CD4-positive, alpha-beta T cell treated with Interleukin-6 at 100 ng/mL for 8 hours (primary cell): ENCODE data around the gene RAMP1.

Source experiments
- DNase-seq: peaks from one replicate; pipeline ENCODE4 v3.0.0-alpha.2; 2020; ENCODE audit warnings: mixed read lengths, low spot score

RAMP1 gene

GRCh38 chr2:237895544-237896506 is 36.4 kb downstream of the RAMP1 start:
- no peak for DNase-seq

GRCh38 chr2:237896507-237896892 is 37.1 kb downstream of the RAMP1 start:
- DNase-seq: no peak

- no peak for DNase-seq
Observed at GRCh38 chr2:237896956-237897355, 37.5 kb downstream of the RAMP1 start.

GRCh38 chr2:237898057-237898414 is 38.6 kb downstream of the RAMP1 start:
- DNase-seq: no peak

- no peak for DNase-seq
Observed at GRCh38 chr2:237900891-237901831, 41.7 kb downstream of the RAMP1 start.

GRCh38 chr2:237901932-237902850 is 42.8 kb downstream of the RAMP1 start:
- peak; percentile 20 for DNase-seq

GRCh38 chr2:237904831-237905599 is 45.6 kb downstream of the RAMP1 start:
- no peak for DNase-seq

- no peak for DNase-seq
Observed at GRCh38 chr2:237907144-237907543, 47.7 kb downstream of the RAMP1 start.

GRCh38 chr2:237909075-237909695 is 49.8 kb downstream of the RAMP1 start:
- DNase-seq: no peak

- no peak for DNase-seq
Observed at GRCh38 chr2:237909801-237910475, 50.5 kb downstream of the RAMP1 start.

- no peak for DNase-seq
Observed at GRCh38 chr2:237910576-237911362, 51.3 kb downstream of the RAMP1 start.

GRCh38 chr2:237911363-237912017 is 52.1 kb downstream of the RAMP1 start:
- DNase-seq: no peak

- DNase-seq: no peak
Observed at GRCh38 chr2:237912271-237913192, 53.1 kb downstream of the RAMP1 start.

- no peak for DNase-seq
Observed at GRCh38 chr2:237913193-237913917, 53.9 kb downstream of the RAMP1 start.

- DNase-seq: no peak
Observed at GRCh38 chr2:237915576-237915975, 56.2 kb downstream of the RAMP1 start.

GRCh38 chr2:237916296-237916695 is 56.9 kb downstream of the RAMP1 start:
- no peak for DNase-seq
